Body of pancreas (tissue), 4 donors: Measurements from ENCODE around the gene TOP1. TPM values are rescaled to one million over a fixed set of nuclear protein-coding genes. Genes with fewer than 3 reads are reported as not detected.

Experiments
- ATAC-seq: fragments of 150-250 bp; one replicate; pipeline ENCODE4 v1.9.1; 2016
- DNase-seq, 4 donors: peaks; one replicate each; pipeline ENCODE4 v3.0.0-alpha.2; 2019
- H3K27ac ChIP-seq, 4 donors: fragments of 200-600 bp; sonication (generic); 1 replicate in 3 of 4; 2 replicates in 1 of 4; pipeline versions ENCODE4 v1.5.1 to v1.6.1; 2016 to 2019; ENCODE audit warnings: mild to moderate bottlenecking in 1 of 4, mixed read lengths in 1 of 4, moderate library complexity in 1 of 4
- H3K27me3 ChIP-seq, 2 donors: fragments of 200-600 bp; sonication (generic); one replicate each; pipeline ENCODE4 v1.6.0; 2016; ENCODE audit warnings: mild to moderate bottlenecking in 1 of 2
- H3K36me3 ChIP-seq, 2 donors: fragments of 200-600 bp; sonication (generic); replicated peaks in 1 of 2; 2 replicates each; pipeline ENCODE4 v1.5.1; 2016; ENCODE audit warnings: low read depth in 2 of 2; ENCODE audit not compliant: insufficient read depth in 1 of 2
- H3K4me1 ChIP-seq: fragments of 200-600 bp; sonication (generic); one replicate; pipeline ENCODE4 v1.6.0; 2016
- H3K4me3 ChIP-seq, 2 donors: fragments of 200-600 bp; sonication (generic); 1 replicate in 1 of 2; 2 replicates in 1 of 2; pipeline ENCODE4 v1.5.1; 2016 to 2019
- H3K9me3 ChIP-seq, 3 donors: fragments of 200-600 bp; sonication (generic); 1 replicate in 2 of 3; 2 replicates in 1 of 3; pipeline ENCODE4 v1.5.1; 2016
- CTCF ChIP-seq, 7 experiments: fragments of 450-650 bp in 4 of 7; fragments of 200-600 bp in 3 of 7; sonication (generic) in 3 of 7; IDR thresholded peaks; one replicate each; pipeline ENCODE4 v1.5.1; 2016 to 2019; ENCODE audit warnings: antibody characterized with exemption in 7 of 7
- POLR2A ChIP-seq, 3 donors: fragments of 450-650 bp; IDR thresholded peaks; one replicate each; pipeline ENCODE4 v1.6.1; 2016; ENCODE audit warnings: antibody characterized with exemption in 3 of 3, mild to moderate bottlenecking in 2 of 3
- WGBS, 2 donors: methylation state at CpG; one replicate each; pipeline ENCODE4 v1.1.5; 2017; 5-methylcytosine and 5-hydroxymethylcytosine counted together
- intact Hi-C: fragments of 100-400 bp; cut with DNase I; formaldehyde crosslinking; loops from one replicate; pipeline ENCODE4 v1.15.1; 2023
- total RNA-seq, 2 donors: library from RNA; depleted of rRNA; stranded (reverse); fragments of >200 nt; gene quantifications; one replicate each; pipeline ENCODE4 v1.1.0, GENCODE V29; 2016

TOP1 gene
- total RNA-seq, 2 donors from 2014 or later = 12.2 to 18.5 TPM

- peaks cover 33% of the 10 kb centered on the region for H3K4me1 ChIP-seq
- TF ChIP-seq POLR2A (IDR thresholded peaks at IDR 0.05) = no peak
- no peak for TF ChIP-seq CTCF (IDR thresholded peaks at IDR 0.05)
- DNase-seq (no peak), ATAC-seq (no peak)
- no peaks in the 10 kb centered on the region for H3K36me3 ChIP-seq
- no peaks in the 10 kb centered on the region for H3K27me3 ChIP-seq
- no peak overlapping the region for H3K4me3 ChIP-seq
- H3K9me3 ChIP-seq = no peaks in the 10 kb centered on the region
- WGBS, 2 donors = 83 to 91% methylated on average over 8 of the region's 8 CpGs
- intact Hi-C loops = no loop called here
- H3K27ac ChIP-seq = no peak overlapping the region
These were observed 1.3 kb upstream of the TOP1 start for GRCh38 chr20:41027366-41027765.

- Histone ChIP-seq H3K27ac (peak overlapping the region; percentile 78 to 95 (median 93)), H3K36me3 (no peaks in the 10 kb centered on the region), H3K27me3 (no peaks in the 10 kb centered on the region), H3K4me1 (peaks cover 39% of the 10 kb centered on the region), H3K9me3 (no peaks in the 10 kb centered on the region), H3K4me3 (no peak overlapping the region)
- intact Hi-C loops = no loop called here
- TF ChIP-seq CTCF (IDR thresholded peaks at IDR 0.05) (no peak), POLR2A (IDR thresholded peaks at IDR 0.05) (no peak)
- DNase-seq = no peak
- ATAC-seq = no peak
- 34 to 35% methylated on average over 10 of the region's 10 CpGs for WGBS, 2 donors
These were observed 707 bp upstream of the TOP1 start for GRCh38 chr20:41027872-41028358.

- intact Hi-C loops = no loop called here
These were observed 704 bp downstream of the TOP1 start for GRCh38 chr20:41029150-41029901.

GRCh38 chr20:41030061-41030460, 1.4 kb downstream of the TOP1 start:
- no peaks in the 10 kb centered on the region for H3K36me3 ChIP-seq
- 24 to 27% methylated on average over 6 of the region's 6 CpGs for WGBS, 2 donors
- peak overlapping the region in 2 of 4 donors; percentile 94 to 95 for H3K27ac ChIP-seq
- H3K9me3 ChIP-seq = no peaks in the 10 kb centered on the region
- no peak for ATAC-seq
- H3K27me3 ChIP-seq = no peaks in the 10 kb centered on the region
- H3K4me3 ChIP-seq = peak overlapping the region in 1 of 2 donors; percentile 95
- DNase-seq = no peak
- intact Hi-C loops = no loop called here
- no peak for TF ChIP-seq POLR2A (IDR thresholded peaks at IDR 0.05)
- no peak for TF ChIP-seq CTCF (IDR thresholded peaks at IDR 0.05)
- H3K4me1 ChIP-seq = peaks cover 52% of the 10 kb centered on the region

More at GRCh38 chr20:41029150-41029901, 704 bp downstream of the TOP1 start:
- Histone ChIP-seq H3K27ac (peak overlapping the region; percentile 78 to 95 (median 93)), H3K4me3 (peak overlapping the region; percentile 91 to 95), H3K9me3 (no peaks in the 10 kb centered on the region), H3K4me1 (peaks cover 50% of the 10 kb centered on the region), H3K27me3 (no peaks in the 10 kb centered on the region), H3K36me3 (no peaks in the 10 kb centered on the region)
- DNase-seq (peak in 2 of 4 donors; percentile 31 to 36), ATAC-seq (peak; percentile 27)
- 0 to 1% methylated on average over 27 to 63 of the region's 69 CpGs for WGBS, 2 donors
- TF ChIP-seq POLR2A (IDR thresholded peaks at IDR 0.05) (no peak), CTCF (IDR thresholded peaks at IDR 0.05) (no peak)
